AG04449 (cell line): ENCODE measurements around the gene IPO7.

ENCODE experiments used
- CTCF ChIA-PET: fragments of 350-600 bp; formaldehyde crosslinking; extraction: SDS; loops from one replicate; lab custom pipeline; 2021; ENCODE audit warnings: antibody characterized with exemption; lab: Yijun Ruan, JAX
- POLR2A ChIA-PET: fragments of 400-600, 350-600 bp; formaldehyde crosslinking; extraction: SDS; loops from one replicate; lab custom pipeline; 2020; ENCODE audit warnings: antibody characterized with exemption, inconsistent platforms; lab: Yijun Ruan, JAX
- DNase-seq: peaks from one replicate; pipeline ENCODE4 v3.0.0-alpha.2; 2010; ENCODE audit warnings: low read depth, low spot score
- H3K4me3 ChIP-seq: 2 replicates; pipeline ENCODE4 v1.5.1; 2011; ENCODE audit warnings: low read depth, mild to moderate bottlenecking, control low read depth, low read length
- CTCF ChIP-seq: IDR thresholded peaks from one replicate; pipeline ENCODE4 v1.5.1; 2011; ENCODE audit warnings: mild to moderate bottlenecking, moderate library complexity, low read length, control low read depth, inconsistent platforms; ENCODE audit not compliant: insufficient read depth; ENCODE audit errors: missing control alignments

IPO7 gene

DNA sequence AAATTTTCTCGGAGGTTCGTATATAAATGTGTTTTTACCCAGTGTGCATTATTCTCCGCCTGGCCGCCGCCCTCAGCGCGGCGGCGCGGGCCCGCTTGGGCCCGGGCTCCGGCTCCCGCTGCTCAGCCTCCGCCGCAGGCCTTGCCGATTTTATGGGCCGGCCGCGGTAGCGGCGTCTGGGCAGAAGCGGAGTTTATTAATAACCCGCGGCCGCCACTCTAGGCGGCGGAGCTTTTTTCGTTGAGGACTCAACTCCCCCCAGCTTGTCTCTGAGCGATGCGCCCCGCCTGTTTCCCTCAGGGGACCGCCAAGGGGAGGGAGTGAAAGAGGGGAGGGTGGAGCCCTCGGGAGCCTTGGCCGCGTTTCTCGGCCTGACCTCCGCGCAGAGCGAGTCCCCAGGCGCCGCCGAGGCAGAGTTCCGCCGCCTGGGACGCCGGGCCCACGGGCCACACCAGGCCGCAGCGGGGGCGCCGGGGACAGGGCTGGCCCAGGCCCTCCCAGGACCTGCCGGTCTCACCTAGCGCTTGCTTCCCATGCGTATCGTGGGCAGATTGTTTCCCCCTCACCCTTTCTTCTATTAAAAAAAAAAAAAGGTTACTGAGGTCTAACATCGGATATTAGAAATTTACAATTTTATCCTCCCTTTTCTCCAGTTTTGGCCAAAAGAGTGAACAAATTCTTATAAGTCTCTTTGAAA is 76.8 kb downstream of the IPO7 start:
- POLR2A ChIA-PET = interaction anchor here (0.8 to 2.5 kb wide), 31 partner anchors 9 to 846 kb away, joined by 3 to 16 read pairs (median 5); partner anchors contain the start of genes ADM, IPO7 and WEE1
- TF ChIP-seq CTCF = no peak
- DNase-seq = peak; percentile 50
- CTCF ChIA-PET = interaction anchor here (1.6 to 3.3 kb wide), 4 partner anchors 13 to 152 kb away, joined by 4 to 15 read pairs (median 6); no protein-coding TSS in a partner anchor
- H3K4me3 ChIP-seq = peak overlapping the region; percentile 65

DNA sequence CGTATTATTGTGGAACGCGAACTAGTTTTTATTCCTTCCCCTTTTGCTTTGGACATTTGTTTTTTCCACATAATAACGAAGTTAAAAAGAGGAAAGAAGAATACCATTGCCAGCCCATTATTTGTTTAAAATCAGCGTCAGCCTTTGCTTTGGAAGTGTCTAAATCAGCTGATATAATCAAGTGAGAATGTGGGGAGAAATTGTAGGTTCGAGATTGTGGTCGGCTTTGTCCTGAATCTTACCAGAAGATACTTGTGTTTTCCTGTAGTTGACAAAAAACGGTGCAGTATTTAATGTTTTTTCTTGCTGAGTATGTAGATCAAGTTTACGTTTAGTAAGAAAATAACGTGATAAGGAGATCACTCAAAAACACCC is 77.3 kb downstream of the IPO7 start:
- ChIA-PET CTCF (interaction anchor here (1.6 kb wide), 1 partner anchor 28 kb away, joined by 4 read pairs; no protein-coding TSS in a partner anchor), POLR2A (interaction anchor here (0.7 to 2.5 kb wide), 10 partner anchors 12 to 151 kb away, joined by 3 to 16 read pairs (median 5); partner anchors contain the start of gene WEE1)
- TF ChIP-seq CTCF = no peak
- DNase-seq = no peak
- H3K4me3 ChIP-seq = peak overlapping the region; percentile 65

DNA sequence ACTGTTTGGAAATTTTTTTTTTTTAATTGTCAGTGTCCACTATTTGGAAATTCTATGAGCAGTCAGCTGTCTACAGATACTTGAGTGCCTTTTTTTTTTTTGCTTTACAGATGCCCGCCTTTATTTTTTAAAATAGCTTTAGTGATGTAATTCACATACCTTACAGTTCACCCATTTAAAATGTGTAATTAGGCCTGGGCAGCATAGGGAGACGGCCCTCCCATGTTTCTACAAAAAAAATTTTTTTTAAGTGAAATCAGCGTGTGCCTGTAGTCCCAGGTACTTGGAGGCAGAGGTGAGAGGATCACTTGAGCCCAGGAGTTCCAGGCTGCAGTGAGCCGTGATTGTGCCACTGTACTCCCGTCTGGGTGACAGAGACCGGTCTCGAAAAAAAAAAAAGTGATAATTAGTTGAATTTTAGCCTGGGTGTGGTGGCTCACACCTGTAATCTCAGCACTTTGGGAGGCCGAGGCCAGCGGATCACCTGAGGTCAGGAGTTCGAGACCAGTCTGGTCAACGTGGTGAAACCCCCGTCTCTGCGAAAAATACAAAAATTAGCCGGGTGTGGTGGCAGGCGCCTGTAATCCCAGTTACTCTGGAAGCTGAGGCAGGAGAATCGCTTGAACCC is 77.8 kb downstream of the IPO7 start:
- peak overlapping the region; percentile 65 for H3K4me3 ChIP-seq
- TF ChIP-seq CTCF = no peak
- POLR2A ChIA-PET = interaction anchor here (0.7 to 2.5 kb wide), 3 partner anchors 22 to 133 kb away, joined by 3 to 14 read pairs (median 4); partner anchors contain the start of gene WEE1
- CTCF ChIA-PET = interaction anchor here (1.6 kb wide), 1 partner anchor 27 kb away, joined by 4 read pairs; no protein-coding TSS in a partner anchor
- DNase-seq = no peak

GRCh38 chr11:9462806-9463537 is 78.5 kb downstream of the IPO7 start:
- TF ChIP-seq CTCF = no peak
- H3K4me3 ChIP-seq = no peak overlapping the region
- ChIA-PET POLR2A (interaction anchor here (1.1 kb wide), 1 partner anchor 21 kb away, joined by 4 read pairs; no protein-coding TSS in a partner anchor), CTCF (no interaction called here)
- DNase-seq = no peak

DNA sequence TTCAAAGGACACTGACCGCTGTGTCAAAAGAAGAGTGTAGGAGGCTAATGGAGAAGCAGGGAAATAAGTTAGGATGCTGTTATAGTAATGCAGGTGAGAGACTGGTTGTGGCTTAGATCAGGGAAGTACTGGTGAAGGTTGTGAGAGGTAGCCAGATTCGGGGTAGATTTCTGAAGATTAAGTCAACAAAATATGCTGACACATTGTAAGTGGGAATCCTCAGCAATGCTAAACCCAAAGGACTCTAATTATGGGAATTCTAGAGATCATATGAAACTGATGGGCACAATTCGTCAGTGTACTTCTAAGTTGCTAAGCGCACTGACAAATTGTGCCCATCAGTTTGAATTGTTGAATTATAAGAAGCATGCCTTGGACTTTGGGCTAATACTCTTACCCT is 86.3 kb downstream of the IPO7 start:
- ChIA-PET CTCF (interaction anchor here (1.6 kb wide), 1 partner anchor 37 kb away, joined by 3 read pairs; no protein-coding TSS in a partner anchor), POLR2A (interaction anchor here (2.1 kb wide), 1 partner anchor 10 kb away, joined by 6 read pairs; the partner anchor contains the start of gene ZNF143)
- TF ChIP-seq CTCF = no peak
- H3K4me3 ChIP-seq = no peak overlapping the region
- no peak for DNase-seq
